NOMO-1 (cell line): ENCODE measurements around the gene VIPR2.

Source experiments
- DNase-seq, 2 experiments: peaks; one replicate each; lab custom pipeline; 2025; ENCODE audit not compliant: unreplicated experiment in 2 of 2; lab: John Stamatoyannopoulos, UW

Gene VIPR2

DNA sequence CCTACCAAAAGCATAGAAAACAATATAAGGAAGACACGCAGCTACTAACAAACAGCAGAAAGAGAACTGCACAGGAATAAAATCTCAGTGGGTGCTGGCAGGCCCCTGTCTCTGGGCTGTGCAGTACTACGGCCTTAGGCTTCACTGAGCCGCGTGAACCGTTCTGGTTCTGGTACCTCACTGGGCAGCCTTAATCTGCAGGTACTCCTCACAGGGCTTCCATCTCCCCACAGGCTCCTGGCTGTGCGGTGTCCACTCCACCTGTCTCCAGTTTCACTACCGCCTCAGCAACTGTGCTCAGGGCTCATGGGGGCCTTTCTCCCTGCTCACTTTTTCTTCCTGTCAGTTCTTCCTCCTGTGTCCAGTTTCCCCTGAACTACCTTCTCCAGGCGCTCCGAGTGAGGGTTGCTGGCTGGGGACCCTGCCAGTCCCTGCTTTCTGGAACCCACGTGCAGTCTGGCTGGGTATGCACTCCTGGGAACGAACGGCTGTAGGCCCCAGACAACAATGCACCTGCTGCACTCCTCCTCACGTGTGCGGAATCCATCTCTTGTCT, 75.7 kb downstream of the VIPR2 start:
- no peak for DNase-seq

DNA sequence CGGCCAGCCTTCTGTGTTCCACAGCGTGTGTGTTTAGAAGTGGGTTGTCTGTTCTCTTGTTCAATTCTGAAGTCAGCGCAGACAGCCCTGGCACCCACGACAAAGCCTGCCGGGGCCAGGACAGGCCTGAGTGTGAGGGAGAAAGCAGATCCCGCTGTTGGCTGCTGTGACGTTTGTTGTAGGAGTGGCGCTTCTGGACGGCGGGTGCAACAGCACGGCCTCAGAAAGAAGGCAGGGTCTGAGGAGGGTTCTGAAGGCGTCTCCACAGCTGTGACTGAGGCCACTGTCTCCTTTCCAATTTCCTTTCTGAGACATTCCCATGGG, 76.2 kb downstream of the VIPR2 start:
- DNase-seq = no peak

- no peak for DNase-seq
Measured at GRCh38 chr7:159067576-159068487, 76.8 kb downstream of the VIPR2 start.

DNA sequence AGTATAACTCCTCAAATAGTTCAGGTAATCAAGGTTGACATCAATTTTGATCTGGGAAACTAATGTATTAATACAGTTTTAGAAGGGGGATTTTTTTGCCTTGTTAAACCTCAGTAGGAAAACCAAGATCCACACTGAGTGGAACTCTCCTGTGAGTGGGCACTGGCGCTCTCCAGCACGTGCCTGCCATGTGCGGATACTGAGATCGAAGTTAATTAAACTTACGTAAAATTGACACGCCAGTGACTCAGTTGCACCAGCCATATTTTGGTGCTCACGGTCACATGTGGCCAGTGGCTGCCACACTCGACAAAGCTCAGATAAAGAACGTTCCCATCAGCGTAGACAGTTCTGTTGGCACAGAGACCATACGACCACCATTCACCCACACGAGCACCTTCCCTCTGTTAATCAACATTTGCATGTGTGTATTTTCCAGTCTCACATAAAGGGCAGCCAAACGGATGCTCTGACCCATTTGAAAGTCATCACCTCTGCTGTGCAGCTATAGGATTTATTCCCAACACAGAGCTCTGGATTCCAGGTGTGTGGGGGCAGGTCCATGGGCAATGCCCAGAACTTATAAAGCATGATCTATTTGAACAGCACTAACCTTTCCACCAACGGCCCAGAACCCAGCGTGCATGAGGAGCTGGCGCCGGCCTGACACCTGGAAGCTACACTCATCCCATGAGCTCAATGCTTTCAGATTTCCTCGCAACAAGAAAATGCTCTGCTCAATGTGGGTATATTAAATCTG, 77.7 kb downstream of the VIPR2 start:
- no peak for DNase-seq

- no peak for DNase-seq
Measured at GRCh38 chr7:159065852-159066480, 78.7 kb downstream of the VIPR2 start.

- no peak for DNase-seq
Measured at GRCh38 chr7:159064816-159065510, 79.7 kb downstream of the VIPR2 start.

DNA sequence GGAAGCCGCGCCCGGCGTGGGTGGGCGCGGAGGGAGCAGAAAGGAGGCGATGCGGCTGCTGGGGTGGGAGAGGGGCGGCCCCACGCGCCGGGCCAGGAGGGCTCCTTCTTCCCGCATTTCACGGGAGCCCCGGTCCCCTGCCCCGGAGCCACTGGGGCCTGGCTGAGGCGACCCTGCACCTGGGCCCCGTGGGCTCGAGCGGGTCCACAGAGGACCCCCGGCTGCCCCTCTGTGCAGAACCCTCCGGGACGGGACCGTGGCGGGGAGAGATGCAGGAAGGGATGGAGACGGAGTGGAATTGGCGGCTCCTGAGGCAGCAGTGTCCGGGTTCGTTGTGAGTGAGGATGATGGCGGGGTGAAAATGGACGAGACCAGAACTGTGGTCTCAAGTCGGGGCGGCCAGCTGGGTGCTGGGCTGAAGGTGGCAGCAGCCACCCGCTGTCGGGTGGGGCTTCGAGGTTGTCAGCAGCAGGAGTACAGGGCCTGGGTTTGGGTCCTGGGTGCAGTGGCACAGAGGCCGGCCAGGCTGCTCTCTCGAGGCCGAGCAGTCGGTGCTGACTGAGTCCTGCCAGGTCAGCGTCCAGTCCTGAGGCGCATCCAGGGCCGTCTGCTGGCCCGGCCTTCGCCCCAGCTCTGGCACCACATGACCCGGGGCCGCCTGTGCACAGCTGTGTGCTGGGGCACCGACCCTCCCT, 80.4 kb downstream of the VIPR2 start:
- DNase-seq = no peak

DNA sequence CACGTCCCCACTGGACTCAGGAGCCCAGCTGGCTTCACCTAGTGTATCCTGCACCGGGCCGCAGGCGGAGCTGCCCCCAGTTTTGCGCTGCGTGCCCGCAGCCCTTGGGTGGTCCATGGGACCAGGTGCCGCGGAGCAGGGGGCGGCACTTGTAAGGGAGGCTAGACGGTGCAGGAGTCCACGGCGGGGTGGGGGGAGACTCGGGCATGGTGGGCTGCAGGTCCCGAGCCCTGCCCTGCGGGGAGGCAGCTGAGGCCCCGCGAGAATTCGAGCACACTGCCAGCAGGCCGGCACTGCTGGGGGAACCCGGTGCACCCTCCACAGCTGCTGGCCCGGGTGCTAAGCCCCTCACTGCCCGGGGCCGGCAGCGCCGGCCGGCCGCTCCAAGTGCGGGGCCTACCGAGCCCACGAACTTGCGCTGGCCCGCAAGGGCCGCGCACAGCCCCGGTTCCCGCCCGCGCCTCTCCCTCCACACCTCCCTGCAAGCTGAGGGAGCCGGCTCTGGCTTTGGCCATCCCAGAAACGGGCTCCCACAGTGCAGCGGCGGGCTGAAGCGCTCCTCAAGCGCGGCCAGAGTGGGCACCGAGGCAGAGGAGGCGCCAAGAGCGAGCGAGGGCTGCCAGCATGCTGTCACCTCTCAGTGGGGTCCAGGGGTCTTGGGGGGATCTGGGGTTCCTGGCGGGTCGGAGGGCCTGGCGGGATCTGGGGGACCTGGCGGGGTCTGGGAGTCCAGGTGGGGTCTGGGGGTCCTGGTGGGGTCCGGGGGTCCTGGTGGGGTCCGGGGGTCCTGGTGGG, 81.4 kb downstream of the VIPR2 start:
- DNase-seq = no peak

DNA sequence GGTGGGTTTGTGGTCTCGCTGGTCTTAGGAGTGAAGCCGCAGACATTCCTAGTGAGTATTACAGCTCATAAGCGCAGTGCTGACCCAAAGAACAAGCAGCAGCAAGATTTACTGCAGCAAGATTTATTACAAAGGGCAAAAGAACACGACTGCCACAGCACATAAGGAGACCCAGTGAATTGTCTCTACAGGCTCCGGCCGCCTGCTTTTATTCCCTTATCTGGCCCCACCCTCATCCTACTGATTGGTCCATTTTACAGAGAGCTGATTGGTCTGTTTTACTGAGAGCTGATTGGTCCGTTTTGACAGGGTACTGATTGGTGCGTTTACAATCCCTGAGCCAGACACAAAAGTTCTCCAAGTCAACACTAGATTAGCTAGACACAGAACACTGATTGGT, 82.1 kb downstream of the VIPR2 start:
- DNase-seq = no peak

- no peak for DNase-seq
Measured at GRCh38 chr7:159061674-159062212, 82.9 kb downstream of the VIPR2 start.

- no peak for DNase-seq
Measured at GRCh38 chr7:159061209-159061608, 83.5 kb downstream of the VIPR2 start.

GRCh38 chr7:159060440-159060839, 84.2 kb downstream of the VIPR2 start:
- no peak for DNase-seq

GRCh38 chr7:159059629-159060028, 85.0 kb downstream of the VIPR2 start:
- no peak for DNase-seq

- DNase-seq = no peak
Measured at GRCh38 chr7:159057647-159058046, 87.0 kb downstream of the VIPR2 start.

DNA sequence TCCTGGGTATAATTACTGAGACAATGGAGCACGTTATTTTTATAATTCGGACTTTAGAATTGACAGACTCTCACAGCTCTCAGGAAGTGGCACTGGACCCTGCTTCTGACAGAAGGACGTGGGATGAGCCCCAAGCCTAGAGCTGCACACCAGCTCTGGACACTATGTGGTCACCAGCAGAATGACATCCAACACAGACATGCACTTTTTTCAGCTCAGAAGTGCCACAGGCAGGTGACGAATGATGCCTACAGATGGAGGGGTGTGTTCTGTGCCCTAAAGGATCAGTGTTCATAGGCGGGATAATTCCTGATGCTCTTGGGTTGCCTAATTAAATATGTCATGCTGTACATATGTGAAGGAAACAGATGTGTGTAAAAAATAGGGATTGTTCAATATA, 87.9 kb downstream of the VIPR2 start:
- no peak for DNase-seq

DNA sequence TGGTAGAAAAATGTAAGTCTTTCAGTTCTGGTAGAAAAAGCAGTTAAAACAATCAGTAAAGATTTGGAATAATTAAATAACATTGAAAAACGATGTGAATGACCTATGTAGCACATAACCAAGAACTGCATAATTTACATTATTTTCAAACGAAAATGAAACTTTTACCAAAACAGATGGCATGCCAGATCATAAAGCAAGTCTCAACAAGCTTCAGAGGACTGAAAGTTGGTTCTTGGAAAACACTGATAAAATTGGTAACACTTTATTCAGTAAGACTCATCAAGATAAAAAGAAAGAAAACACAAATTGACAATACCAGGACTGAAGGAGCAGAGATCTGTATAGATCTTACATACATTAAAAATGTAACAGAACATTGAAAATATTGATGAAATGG, 92.8 kb downstream of the VIPR2 start:
- no peak for DNase-seq

- DNase-seq = no peak
Measured at GRCh38 chr7:159050704-159051103, 94.0 kb downstream of the VIPR2 start.

GRCh38 chr7:159049266-159050025, 95.2 kb downstream of the VIPR2 start:
- no peak for DNase-seq
